Measurements from ENCODE around the gene SRL.
"Not testable (repeated sequence)": the region's sequence is repeated elsewhere in the genome, so short reads cannot be mapped to it uniquely, and the experiment has no call there.

The SRL gene

DNA sequence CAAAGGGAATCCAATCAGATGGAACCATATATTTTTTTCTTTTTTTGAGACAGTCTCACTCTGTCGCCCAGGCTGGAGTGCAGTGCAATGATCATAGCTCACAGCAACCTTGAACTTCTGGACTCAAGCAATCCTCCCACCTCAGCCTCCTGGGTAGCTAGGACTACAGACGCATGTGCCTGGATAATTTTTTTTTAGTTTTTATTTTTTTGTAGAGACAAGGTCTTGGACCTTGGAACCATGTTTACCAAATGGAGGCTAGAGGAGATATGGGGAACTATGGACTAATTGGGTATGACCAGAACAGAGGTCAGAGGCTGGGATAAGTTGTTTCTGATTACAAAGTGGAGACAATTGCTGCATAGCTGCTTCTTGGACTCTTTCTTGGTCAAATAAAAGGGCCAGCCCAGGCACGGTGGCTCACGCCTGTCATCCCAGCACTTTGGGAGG is 84.5 kb downstream of the SRL start:
- no peak for DNase-seq

DNA sequence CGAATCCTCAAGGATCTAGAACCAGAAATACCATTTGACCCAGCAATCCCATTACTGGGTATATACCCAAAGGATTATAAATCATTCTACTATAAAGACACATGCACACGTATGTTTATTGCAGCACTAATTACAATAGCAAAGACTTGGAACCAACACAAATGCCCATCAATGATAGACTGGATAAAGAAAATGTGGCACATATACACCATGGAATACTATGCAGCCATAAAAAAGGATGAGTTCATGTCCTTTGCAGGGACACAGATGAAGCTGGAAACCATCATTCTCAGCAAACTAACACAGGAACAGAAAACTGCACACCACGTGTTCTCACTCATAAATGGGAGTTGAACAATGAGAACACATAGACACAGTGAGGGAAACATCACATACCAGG is 85.4 kb downstream of the SRL start:
- not testable (repeated sequence) for DNase-seq

DNA sequence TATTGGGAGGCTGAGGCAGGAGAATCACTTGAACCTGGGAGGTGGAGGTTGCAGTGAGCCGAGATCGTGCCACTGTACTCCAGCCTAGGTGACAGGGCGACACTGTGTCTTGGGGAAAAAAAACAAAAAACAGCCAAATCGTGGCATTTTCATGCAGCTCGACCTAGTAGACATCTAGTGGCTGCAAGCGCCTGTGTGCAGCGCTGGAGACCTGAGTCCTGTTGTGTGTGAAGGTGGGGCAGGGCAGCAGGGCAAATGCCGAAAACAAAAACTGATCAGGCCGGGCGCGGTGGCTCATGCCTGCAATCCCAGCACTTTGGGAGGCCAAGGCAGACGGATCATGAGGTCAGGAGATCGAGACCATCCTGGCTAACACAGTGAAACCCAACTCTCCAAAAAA is 88.5 kb downstream of the SRL start:
- DNase-seq, result not testable (repeated sequence)

DNA sequence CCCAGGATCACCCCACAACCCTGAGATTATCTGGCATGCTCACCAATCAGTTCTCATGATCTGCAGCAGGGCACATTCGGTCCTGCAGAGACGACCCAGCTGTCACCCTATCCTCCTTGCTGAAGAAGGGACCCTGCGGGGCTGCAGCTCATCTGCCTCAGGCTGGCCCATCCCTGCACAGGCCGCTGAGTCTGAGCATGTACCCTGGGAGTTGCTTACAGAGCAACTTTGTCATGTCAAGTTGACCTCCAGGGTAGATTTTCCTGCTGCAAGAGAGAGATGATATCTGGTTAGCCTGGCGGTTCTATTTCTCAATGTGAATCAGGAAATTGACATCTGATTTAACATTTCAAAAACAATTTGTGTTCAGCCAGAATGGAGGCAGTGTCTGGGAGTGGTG is 89.6 kb downstream of the SRL start:
- DNase-seq, result no peak

DNA sequence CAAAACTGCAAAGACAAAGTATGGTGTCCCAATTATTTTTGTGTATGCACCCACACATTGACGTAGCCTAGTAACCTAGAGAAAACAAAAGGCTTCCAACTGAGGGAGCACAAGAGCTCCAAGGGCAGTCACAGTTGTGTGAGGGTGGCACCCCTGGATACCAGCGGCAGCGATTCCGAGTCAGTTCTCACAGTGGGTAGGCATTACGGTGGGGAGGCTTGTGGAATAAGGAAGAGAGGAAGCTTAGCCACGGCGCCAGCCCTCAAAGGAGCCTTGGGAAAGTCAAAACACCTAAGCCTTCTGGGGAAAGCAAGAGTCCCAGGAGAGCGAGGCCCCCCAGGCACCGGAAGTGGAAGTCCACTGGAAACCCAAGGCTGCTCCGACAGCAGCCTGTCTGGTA is 94.6 kb downstream of the SRL start:
- DNase-seq, result no peak

DNA sequence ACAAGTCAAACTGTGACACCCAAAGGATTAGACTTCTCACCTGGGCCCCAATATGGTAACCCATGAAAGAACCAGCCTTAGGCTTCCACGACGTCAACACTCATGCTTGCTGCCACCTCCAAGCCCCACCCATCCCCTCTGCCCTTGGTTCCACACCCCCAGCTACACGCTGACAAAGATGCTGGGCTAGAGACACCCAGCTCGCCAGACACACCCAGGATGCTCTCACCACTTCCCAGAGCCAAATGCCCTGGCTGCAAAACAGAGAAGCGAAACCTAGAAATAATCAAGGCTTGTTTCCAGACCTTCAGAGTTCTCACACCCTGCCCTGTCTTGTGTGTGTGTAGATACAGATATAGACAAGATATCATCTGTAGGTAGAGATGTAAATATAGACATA is 99.6 kb downstream of the SRL start:
- no peak for DNase-seq

DNA sequence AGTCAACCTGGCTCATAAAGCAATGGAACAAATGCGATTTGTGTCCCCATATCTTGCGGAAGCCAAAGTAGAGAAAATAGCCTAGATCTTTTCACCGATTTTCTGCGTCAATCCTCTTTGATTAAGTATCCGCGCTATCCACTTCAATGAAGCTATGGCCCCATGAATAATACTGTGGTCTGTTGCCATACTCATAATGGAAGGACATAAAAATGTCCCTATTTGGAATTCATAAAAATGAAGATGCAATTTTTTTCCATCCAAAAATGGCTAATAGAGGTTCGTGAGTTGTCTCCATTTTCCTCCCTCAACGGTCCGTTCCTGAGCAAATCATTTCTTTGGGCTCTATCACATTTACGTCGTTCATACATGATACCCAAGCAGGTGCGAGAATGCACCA is 100.3 kb downstream of the SRL start:
- DNase-seq, result no peak

DNA sequence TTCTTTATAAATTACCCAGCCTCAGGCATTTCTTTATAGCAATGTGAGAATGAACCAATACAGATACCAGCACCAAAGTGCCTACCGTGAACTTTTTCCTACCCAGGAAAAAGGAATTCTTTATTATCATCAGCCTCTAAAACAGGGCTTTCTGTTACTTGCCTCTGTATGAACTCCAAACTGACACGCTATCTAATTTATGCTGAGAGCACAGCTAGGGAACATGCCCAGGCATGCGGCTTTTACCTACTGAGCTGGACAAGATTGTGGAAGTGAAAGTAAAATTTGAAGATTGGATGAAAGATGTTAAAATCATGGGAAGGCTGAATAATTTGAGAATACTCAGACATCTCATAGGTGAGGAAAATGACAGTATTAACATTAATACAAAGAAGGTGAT is 101.2 kb downstream of the SRL start:
- no peak for DNase-seq

DNA sequence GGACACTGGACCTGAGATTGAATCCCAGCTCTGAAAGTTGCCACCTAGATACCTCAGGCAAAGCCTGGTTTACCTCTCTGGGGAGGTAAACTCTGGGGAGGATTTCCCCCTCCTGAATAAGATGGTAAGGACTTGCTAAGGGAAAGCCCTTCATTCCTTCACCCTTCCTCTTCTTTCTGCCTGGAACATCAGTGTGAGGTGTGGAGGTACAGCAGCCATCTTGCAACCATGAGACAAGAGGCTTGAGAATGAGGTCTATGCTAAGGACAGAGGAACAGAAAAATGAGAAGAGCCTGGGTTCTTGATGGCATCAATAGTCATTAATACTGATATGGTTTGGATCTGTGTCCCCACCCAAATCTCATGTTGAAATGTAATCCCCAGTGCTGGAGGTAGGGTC is 101.9 kb downstream of the SRL start:
- no peak for DNase-seq
